Heart left ventricle (tissue), 16 donors: ENCODE measurements around the gene DOCK1. TPM values are rescaled to one million over a fixed set of nuclear protein-coding genes. Genes with fewer than 3 reads are reported as not detected.

ENCODE experiments used
- ATAC-seq, 4 donors: fragments of 200-7000 bp; cut with Tn5 transposase; one replicate each; pipeline ENCODE4 v1.9.1; 2020 to 2022; ENCODE audit warnings: moderate library complexity in 4 of 4, mild to moderate bottlenecking in 3 of 4, moderate number of reproducible peaks in 1 of 4
- DNase-seq, 5 donors: peaks; one replicate each; pipeline ENCODE4 v3.0.0-alpha.2; 2020
- H3K27ac ChIP-seq, 12 donors: fragments of 200-600 bp; sonication (generic) in 4 of 12; one replicate each; pipeline versions ENCODE4 v1.5.0 to v1.8.0; 2016 to 2022; ENCODE audit warnings: mild to moderate bottlenecking in 2 of 12
- H3K27me3 ChIP-seq, 9 donors: fragments of 200-600 bp; sonication (generic) in 2 of 9; one replicate each; pipeline versions ENCODE4 v1.5.1 to v1.8.0; 2016 to 2022; ENCODE audit warnings: mild to moderate bottlenecking in 3 of 9
- H3K36me3 ChIP-seq, 9 donors: fragments of 200-600 bp; sonication (generic) in 2 of 9; one replicate each; pipeline versions ENCODE4 v1.5.0 to v1.8.0; 2018 to 2022; ENCODE audit warnings: mild to moderate bottlenecking in 2 of 9
- H3K4me1 ChIP-seq, 12 donors: fragments of 200-600 bp; sonication (generic) in 4 of 12; one replicate each; pipeline versions ENCODE4 v1.5.0 to v1.8.0; 2016 to 2022; ENCODE audit warnings: mild to moderate bottlenecking in 3 of 12
- H3K4me3 ChIP-seq, 12 donors: fragments of 200-600 bp; sonication (generic) in 4 of 12; one replicate each; pipeline versions ENCODE4 v1.5.0 to v1.8.0; 2017 to 2022; ENCODE audit warnings: mild to moderate bottlenecking in 9 of 12, moderate library complexity in 4 of 12
- H3K9me3 ChIP-seq, 12 donors: fragments of 200-600 bp; sonication (generic) in 4 of 12; one replicate each; pipeline versions ENCODE4 v1.5.0 to v1.8.0; 2016 to 2022; ENCODE audit warnings: mild to moderate bottlenecking in 1 of 12
- POLR2A ChIP-seq, 2 donors: fragments of 450-650 bp; IDR thresholded peaks; one replicate each; pipeline ENCODE4 v1.6.1; 2017; ENCODE audit warnings: antibody characterized with exemption in 2 of 2, mild to moderate bottlenecking in 2 of 2, moderate library complexity in 2 of 2
- WGBS, 4 donors: extraction: QIAGEN DNeasy Blood & Tissue Kit in 2 of 4; methylation state at CpG; one replicate each; pipeline versions ENCODE4 v1.1.5 to v1.1.7; 2013 to 2018; 5-methylcytosine and 5-hydroxymethylcytosine counted together
- intact Hi-C, 10 donors: fragments of 100-400 bp; cut with DNase I; formaldehyde crosslinking; loops; one replicate each; pipeline versions ENCODE4 v1.11.1 to v1.14.2; 2022
- polyA plus RNA-seq, 2 donors: library from polyadenylated mRNA; stranded (reverse); fragments of 200-250 nt; gene quantifications; one replicate each; pipeline ENCODE4 v1.2.3, GENCODE V29; 2013
- total RNA-seq, 9 donors: library from RNA; depleted of rRNA in 2 of 9; stranded (reverse); fragments of >200 nt in 2 of 9; fragmentation: NEBNext Ultra II Directional in 3 of 9; extraction: Animal tissue kit (Norgen Biotek cat#: 25700) in 3 of 9; gene quantifications; one replicate each; pipeline versions ENCODE4 v1.1.0 to v1.2.4, GENCODE V29; 2016 to 2023
- TF ChIP-seq, protein P1 (sequence below), 12 donors: fragments of 200-600 bp; sonication (generic) in 4 of 12; IDR thresholded peaks; one replicate each; pipeline versions ENCODE4 v1.5.0 to v1.8.0; 2018 to 2022; ENCODE audit warnings: antibody characterized with exemption in 12 of 12, mild to moderate bottlenecking in 5 of 12
- donor health status: ischemic (EF 13 %, LVEDD 7.1; RV severe dilation, severe dysfunction).
- donor health status: healthy with polysubstance abuse.
- donor health status: DM: no; HTN: yes; CAD: no.
- donor health status: DM: no; HTN: no; CAD: no.
- donor health status: ischemic (EF 25% LVEDD 6.9; RV normal size, moderate dysfunction).
- donor health status: ischemic (EF 25% LVEDD 5.7; RV mildly dilated, moderate dysfunction).
- donor health status: healthy.
- donor health status: DM: yes; HTN: yes; CAD: no.
- donor health status: ischemic (EF 35%, LVEDD 5.7; RV mildly dilated, moderate dysfunction).
- donor health status: nonischemic (EF 11% LVEDD 7.7; RV severe dilation, severe dysfunction).
- donor health status: DM: yes; HTN: yes; CAD: no.
- donor health status: PGD.
- donor health status: ischemic (EF 29% LVEDD 5.4; RV normal size, mild dysfunction).
- donor health status: nonischemic (EF 23%, LVEDD 6.1; RV moderate dilation, normal function).

The DOCK1 gene
- total and polyA plus RNA-seq, 11 donors: 5.0 to 31.6 (median 18.6) TPM

DNA sequence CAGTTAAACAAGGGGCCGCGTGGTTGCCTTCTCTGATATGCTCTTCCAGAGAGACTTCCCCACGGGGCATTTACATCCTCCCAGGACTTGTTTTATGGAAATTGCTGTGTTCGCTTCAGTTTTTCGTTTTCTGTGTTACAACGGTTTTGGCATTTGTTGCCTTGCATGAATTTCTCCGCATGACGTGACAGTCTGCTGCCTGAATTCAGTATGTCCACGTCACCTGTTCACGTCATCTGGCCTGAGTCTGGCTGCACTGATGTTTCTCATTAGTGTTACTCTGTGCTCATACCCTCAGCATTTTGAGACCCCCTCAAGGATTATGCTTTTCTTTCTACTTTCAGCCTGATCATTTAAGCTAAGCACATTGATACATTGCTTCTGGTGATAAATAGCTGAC is 340.2 kb downstream of the DOCK1 start:
- Histone ChIP-seq H3K9me3 (no peaks in the 10 kb centered on the region), H3K4me1 (no peaks in the 10 kb centered on the region), H3K4me3 (no peak overlapping the region), H3K27me3 (no peaks in the 10 kb centered on the region), H3K27ac (no peak overlapping the region), H3K36me3 (peaks cover 0 to 30% (median 18%) of the 10 kb centered on the region in 9 donors)
- intact Hi-C loops: no loop called here
- ATAC-seq (no peak), DNase-seq (no peak)
- TF ChIP-seq, protein P1, sequence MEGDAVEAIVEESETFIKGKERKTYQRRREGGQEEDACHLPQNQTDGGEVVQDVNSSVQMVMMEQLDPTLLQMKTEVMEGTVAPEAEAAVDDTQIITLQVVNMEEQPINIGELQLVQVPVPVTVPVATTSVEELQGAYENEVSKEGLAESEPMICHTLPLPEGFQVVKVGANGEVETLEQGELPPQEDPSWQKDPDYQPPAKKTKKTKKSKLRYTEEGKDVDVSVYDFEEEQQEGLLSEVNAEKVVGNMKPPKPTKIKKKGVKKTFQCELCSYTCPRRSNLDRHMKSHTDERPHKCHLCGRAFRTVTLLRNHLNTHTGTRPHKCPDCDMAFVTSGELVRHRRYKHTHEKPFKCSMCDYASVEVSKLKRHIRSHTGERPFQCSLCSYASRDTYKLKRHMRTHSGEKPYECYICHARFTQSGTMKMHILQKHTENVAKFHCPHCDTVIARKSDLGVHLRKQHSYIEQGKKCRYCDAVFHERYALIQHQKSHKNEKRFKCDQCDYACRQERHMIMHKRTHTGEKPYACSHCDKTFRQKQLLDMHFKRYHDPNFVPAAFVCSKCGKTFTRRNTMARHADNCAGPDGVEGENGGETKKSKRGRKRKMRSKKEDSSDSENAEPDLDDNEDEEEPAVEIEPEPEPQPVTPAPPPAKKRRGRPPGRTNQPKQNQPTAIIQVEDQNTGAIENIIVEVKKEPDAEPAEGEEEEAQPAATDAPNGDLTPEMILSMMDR (IDR thresholded peaks at IDR 0.05): no peak
- TF ChIP-seq POLR2A (IDR thresholded peaks at IDR 0.05): no peak
- WGBS, 4 donors: 81 to 95% (median 89%) methylated on average over 10 of the region's 10 CpGs

DNA sequence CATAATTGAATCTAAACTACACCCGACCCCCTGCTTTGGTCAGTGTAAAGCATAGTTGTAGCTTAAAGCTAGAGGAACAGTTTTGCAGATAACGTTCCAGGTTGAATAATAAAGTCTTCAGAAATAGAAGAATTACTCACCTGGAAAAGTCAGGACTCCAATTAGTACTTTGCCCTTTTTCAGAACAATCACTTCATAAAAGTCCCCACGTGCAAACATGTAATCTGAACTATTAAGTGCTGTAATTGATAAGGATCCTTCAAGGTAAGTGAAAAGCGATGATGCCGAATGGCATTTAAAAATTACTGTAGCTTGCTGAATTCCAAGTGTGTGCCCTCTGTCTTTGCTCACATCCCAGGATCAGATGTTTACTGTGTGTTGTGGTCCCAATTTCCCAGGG is 344.8 kb downstream of the DOCK1 start:
- no peak overlapping the region for H3K4me3 ChIP-seq
- no peaks in the 10 kb centered on the region for H3K9me3 ChIP-seq
- TF ChIP-seq, protein P1 (IDR thresholded peaks at IDR 0.05): no peak
- no peak for TF ChIP-seq POLR2A (IDR thresholded peaks at IDR 0.05)
- no peaks in the 10 kb centered on the region for H3K27me3 ChIP-seq
- 86 to 95% (median 88%) methylated on average over 5 of the region's 5 CpGs for WGBS, 4 donors
- H3K36me3 ChIP-seq: peaks cover 0 to 30% (median 18%) of the 10 kb centered on the region in 9 donors
- no peak overlapping the region for H3K27ac ChIP-seq
- DNase-seq (no peak), ATAC-seq (no peak)
- intact Hi-C loops: no loop called here
- H3K4me1 ChIP-seq: peaks cover 0 to 12% (median 0%) of the 10 kb centered on the region in 12 donors

DNA sequence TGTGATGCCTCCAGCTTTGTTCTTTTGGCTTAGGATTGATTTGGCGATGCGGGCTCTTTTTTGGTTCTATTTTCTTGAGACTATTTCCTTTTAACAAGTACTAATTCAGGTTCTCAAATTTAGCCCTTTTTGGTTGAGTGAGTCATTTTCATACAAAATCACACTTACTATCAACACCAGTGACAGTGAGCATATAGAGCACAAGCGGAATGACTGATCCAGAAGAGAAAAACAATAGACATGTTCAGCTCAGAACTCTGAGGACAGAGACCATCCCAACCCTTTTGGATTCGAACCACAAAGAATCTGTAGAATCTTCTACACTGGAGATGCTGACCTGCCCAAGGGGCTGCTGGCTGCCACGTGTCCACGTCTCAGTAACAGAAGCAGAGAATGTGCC is 347.6 kb downstream of the DOCK1 start:
- DNase-seq (no peak), ATAC-seq (no peak)
- Histone ChIP-seq H3K4me3 (no peak overlapping the region), H3K27me3 (no peaks in the 10 kb centered on the region), H3K36me3 (peaks cover 0 to 34% (median 23%) of the 10 kb centered on the region in 9 donors), H3K27ac (no peak overlapping the region), H3K4me1 (peaks cover 0 to 12% (median 0%) of the 10 kb centered on the region in 12 donors), H3K9me3 (no peaks in the 10 kb centered on the region)
- intact Hi-C loops: no loop called here
- 92 to 98% (median 97%) methylated on average over 6 of the region's 6 CpGs for WGBS, 4 donors
- TF ChIP-seq, protein P1 (IDR thresholded peaks at IDR 0.05): no peak
- TF ChIP-seq POLR2A (IDR thresholded peaks at IDR 0.05): no peak

DNA sequence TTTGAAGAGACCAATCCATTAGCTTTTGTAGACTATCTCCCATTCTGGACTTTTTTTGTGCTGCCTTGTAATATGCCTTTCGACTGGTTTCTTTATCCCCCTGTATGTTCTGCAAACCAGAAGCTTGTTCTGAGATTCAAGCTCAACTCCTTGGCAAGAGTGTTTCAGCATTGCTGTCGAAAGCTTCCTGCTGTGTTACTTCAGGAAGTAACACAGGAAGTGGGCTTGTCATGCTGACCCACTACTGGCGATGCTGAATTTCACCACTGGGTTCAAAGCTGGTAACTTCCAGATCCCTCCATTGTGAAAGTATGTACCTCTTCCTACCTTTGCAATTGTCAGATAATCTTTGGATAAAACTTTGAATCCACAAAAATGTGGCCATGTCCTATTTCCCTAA is 349.0 kb downstream of the DOCK1 start:
- WGBS, 4 donors: 18 to 57% (median 34%) methylated on average over 3 of the region's 3 CpGs
- intact Hi-C loops: no loop called here
- Histone ChIP-seq H3K27me3 (no peaks in the 10 kb centered on the region), H3K4me3 (no peak overlapping the region), H3K9me3 (no peaks in the 10 kb centered on the region), H3K27ac (no peak overlapping the region), H3K36me3 (peaks cover 0 to 34% (median 22%) of the 10 kb centered on the region in 9 donors), H3K4me1 (peaks cover 0 to 12% (median 0%) of the 10 kb centered on the region in 12 donors)
- no peak for DNase-seq
- ATAC-seq: peak in 1 of 4 donors; percentile 24
- TF ChIP-seq, protein P1 (IDR thresholded peaks at IDR 0.05): no peak
- TF ChIP-seq POLR2A (IDR thresholded peaks at IDR 0.05): no peak
